SK-N-SH (cell line): Measurements from ENCODE around the gene EMP1. TPM values are rescaled to one million over a fixed set of nuclear protein-coding genes. Genes with fewer than 3 reads are reported as not detected.

Source experiments
- CTCF ChIA-PET: fragments of 300-600, 350-600 bp; formaldehyde crosslinking; extraction: SDS; loops from one replicate; lab custom pipeline; 2021; lab: Yijun Ruan, JAX
- POLR2A ChIA-PET: fragments of 350-600 bp; sonication (Branson Sonifier 250); formaldehyde crosslinking; extraction: SDS; loops from one replicate; lab custom pipeline; 2020; ENCODE audit warnings: antibody characterized with exemption, inconsistent platforms; lab: Yijun Ruan, JAX
- DNase-seq: peaks from one replicate; pipeline ENCODE4 v3.0.0; 2012
- H2AFZ ChIP-seq: fragments of 200-600 bp; sonication (generic); 2 replicates; pipeline ENCODE4 v1.8.1; 2016; ENCODE audit warnings: antibody characterized with exemption, mild to moderate bottlenecking, low read depth
- H3F3A ChIP-seq: fragments of 200-600 bp; sonication (generic); replicated peaks from 2 replicates; pipeline ENCODE3; 2016; ENCODE audit warnings: antibody characterized with exemption, mild to moderate bottlenecking; ENCODE audit not compliant: insufficient read depth
- H3K27ac ChIP-seq, 2 experiments: fragments of 200-500 bp in 1 of 2; fragments of 200-600 bp in 1 of 2; sonication (Bioruptor generic) in 1 of 2; sonication (generic), shearing (Covaris generic) in 1 of 2; 2 replicates each; pipeline versions ENCODE4 v1.5.1 to v1.6.1; 2014 to 2016; ENCODE audit warnings: low read depth in 2 of 2, inconsistent platforms in 1 of 2, low read length in 1 of 2, mild to moderate bottlenecking in 1 of 2, mixed read lengths in 1 of 2
- H3K27me3 ChIP-seq: fragments of 200-600 bp; sonication (generic), shearing (Covaris generic); 2 replicates; pipeline ENCODE4 v1.6.1; 2016; ENCODE audit warnings: mixed run types; ENCODE audit not compliant: insufficient read depth
- H3K36me3 ChIP-seq, 2 experiments: fragments of 200-500 bp in 1 of 2; fragments of 200-600 bp in 1 of 2; sonication (Bioruptor generic) in 1 of 2; sonication (generic) in 1 of 2; replicated peaks in 1 of 2; 2 replicates each; pipeline versions ENCODE3 to v1.5.1; 2014 to 2016; ENCODE audit warnings: low read length in 1 of 2, mild to moderate bottlenecking in 1 of 2; ENCODE audit not compliant: insufficient read depth in 2 of 2, control insufficient read depth in 1 of 2
- H3K4me1 ChIP-seq, 2 experiments: fragments of 200-500 bp in 1 of 2; fragments of 200-600 bp in 1 of 2; sonication (Bioruptor generic) in 1 of 2; sonication (generic), shearing (Covaris generic) in 1 of 2; 2 replicates each; pipeline versions ENCODE4 v1.5.1 to v1.6.1; 2014 to 2016; ENCODE audit warnings: low read depth in 1 of 2, low read length in 1 of 2, mixed run types in 1 of 2; ENCODE audit not compliant: insufficient read depth in 2 of 2, control insufficient read depth in 1 of 2
- H3K4me2 ChIP-seq: fragments of 200-600 bp; sonication (generic), shearing (Covaris generic); 2 replicates; pipeline ENCODE4 v1.6.1; 2017; ENCODE audit warnings: mixed run types
- H3K4me3 ChIP-seq, 2 experiments: fragments of 200-500 bp in 1 of 2; fragments of 200-600 bp in 1 of 2; sonication (Bioruptor generic) in 1 of 2; sonication (generic), shearing (Covaris generic) in 1 of 2; 2 replicates each; pipeline versions ENCODE4 v1.5.1 to v1.8.1; 2014 to 2016; ENCODE audit warnings: low read depth in 2 of 2, inconsistent platforms in 1 of 2, low read length in 1 of 2, mild to moderate bottlenecking in 1 of 2, mixed read lengths in 1 of 2, moderate library complexity in 1 of 2
- H3K79me2 ChIP-seq: fragments of 200-600 bp; sonication (generic); 2 replicates; pipeline ENCODE4 v1.8.1; 2017; ENCODE audit warnings: mild to moderate bottlenecking; ENCODE audit not compliant: insufficient read depth
- H3K9ac ChIP-seq: fragments of 200-600 bp; sonication (generic); 2 replicates; pipeline ENCODE4 v1.6.1; 2017; ENCODE audit warnings: mixed run types
- H3K9me2 ChIP-seq: fragments of 200-600 bp; sonication (generic); 2 replicates; pipeline ENCODE4 v1.6.1; 2017; ENCODE audit warnings: mixed run types
- H3K9me3 ChIP-seq: fragments of 200-600 bp; sonication (generic); 2 replicates; pipeline ENCODE4 v1.6.1; 2017; ENCODE audit warnings: mixed run types, mild to moderate bottlenecking, moderate library complexity
- H4K20me1 ChIP-seq: fragments of 200-600 bp; sonication (generic); 2 replicates; pipeline ENCODE4 v1.6.1; 2017; ENCODE audit warnings: mild to moderate bottlenecking, mixed run types; ENCODE audit not compliant: insufficient read depth
- CTCF ChIP-seq: fragments of 200-600 bp; sonication (generic); IDR thresholded peaks from 2 replicates; pipeline ENCODE4 v1.6.1; 2017; ENCODE audit warnings: antibody characterized with exemption, mild to moderate bottlenecking, moderate library complexity
- ELF1 ChIP-seq: IDR thresholded peaks from 2 replicates; pipeline ENCODE4 v1.4.0; 2012
- EP300 ChIP-seq, 2 experiments: IDR thresholded peaks; 2 replicates each; pipeline versions ENCODE4 v1.4.0 to v1.6.1; 2012; ENCODE audit warnings: borderline replicate concordance in 1 of 2, low read depth in 1 of 2, low read length in 1 of 2
- EZH2phosphoT487 ChIP-seq: fragments of 200-600 bp; sonication (generic); IDR thresholded peaks from 2 replicates; pipeline ENCODE4 v1.6.1; 2017; ENCODE audit warnings: low read depth, mixed run types, mild to moderate bottlenecking, antibody characterized with exemption, moderate library complexity, borderline replicate concordance
- FOXM1 ChIP-seq: IDR thresholded peaks from 2 replicates; pipeline ENCODE4 v1.4.0; 2012; ENCODE audit warnings: low read depth, mild to moderate bottlenecking
- GABPA ChIP-seq: IDR thresholded peaks from 2 replicates; pipeline ENCODE4 v1.4.0; 2012; ENCODE audit warnings: low read depth, mild to moderate bottlenecking
- GATA2 ChIP-seq: sonication (generic); formaldehyde crosslinking; IDR thresholded peaks from 2 replicates; pipeline ENCODE4 v1.5.0; 2020; ENCODE audit warnings: mild to moderate bottlenecking, missing genetic modification reagents
- IRF3 ChIP-seq: fragments of 150-350 bp; IDR thresholded peaks from 2 replicates; pipeline ENCODE4 v1.6.1; 2016; ENCODE audit warnings: mild to moderate bottlenecking, low read depth, low read length
- JUND ChIP-seq: IDR thresholded peaks from 2 replicates; pipeline ENCODE4 v1.4.0; 2012
- MEF2A ChIP-seq: IDR thresholded peaks from 2 replicates; pipeline ENCODE4 v1.4.0; 2012; ENCODE audit warnings: low read depth, borderline replicate concordance
- NRF1 ChIP-seq: IDR thresholded peaks from 2 replicates; pipeline ENCODE4 v1.6.1; 2012; ENCODE audit warnings: low read depth, mild to moderate bottlenecking, low read length
- POLR2AphosphoS5 ChIP-seq: IDR thresholded peaks from 2 replicates; pipeline ENCODE4 v1.6.1; 2012; ENCODE audit warnings: low read depth, low read length
- REST ChIP-seq: IDR thresholded peaks from 2 replicates; pipeline ENCODE4 v1.6.1; 2012; ENCODE audit warnings: mild to moderate bottlenecking, low read depth, low read length, moderate library complexity
- RXRA ChIP-seq: IDR thresholded peaks from 2 replicates; pipeline ENCODE4 v1.4.0; 2012; ENCODE audit warnings: low read depth, mild to moderate bottlenecking, borderline replicate concordance
- SIN3A ChIP-seq: IDR thresholded peaks from 2 replicates; pipeline ENCODE4 v1.6.1; 2012; ENCODE audit warnings: low read depth, mild to moderate bottlenecking, low read length, moderate library complexity, borderline replicate concordance
- TAF1 ChIP-seq: IDR thresholded peaks from 2 replicates; pipeline ENCODE4 v1.6.1; 2012; ENCODE audit warnings: low read depth, mild to moderate bottlenecking, low read length, moderate library complexity, borderline replicate concordance
- TEAD4 ChIP-seq: IDR thresholded peaks from 2 replicates; pipeline ENCODE4 v1.4.0; 2012; ENCODE audit warnings: mild to moderate bottlenecking, borderline replicate concordance; ENCODE audit not compliant: insufficient read depth
- USF2 ChIP-seq: fragments of 150-350 bp; IDR thresholded peaks from 2 replicates; pipeline ENCODE4 v1.6.1; 2017; ENCODE audit warnings: antibody characterized with exemption, low read length, low read depth, borderline replicate concordance
- WGBS: methylation state at CpG from one replicate; pipeline ENCODE4 v1.1.6; 2017; ENCODE audit warnings: low lambda C conversion rate; 5-methylcytosine and 5-hydroxymethylcytosine counted together
- polyA plus RNA-seq, 3 experiments: library from polyadenylated mRNA; depleted of rRNA; stranded (reverse); fragments of >200 nt; gene quantifications; 2 replicates each; pipeline ENCODE4 v1.2.3, GENCODE V29; 2012

The EMP1 gene
- polyA plus RNA-seq, 1 of the 3 experiments (the other 2 are of a cell fraction): 67.4 TPM

GRCh38 chr12:13205809-13206559, 9.5 kb downstream of the EMP1 start (continued):
- TF ChIP-seq JUND: peak; percentile 92
- peak; percentile 47; the same call in 1 of the 2 replicates for TF ChIP-seq NRF1
- TF ChIP-seq GABPA: peak; percentile 45; the same call in 1 of the 2 replicates
- TF ChIP-seq REST: no peak
- TF ChIP-seq MEF2A: no peak
- no peak for TF ChIP-seq POLR2AphosphoS5
- no peak for TF ChIP-seq SIN3A
- TF ChIP-seq FOXM1: no peak
- TF ChIP-seq IRF3: no peak
- TF ChIP-seq TAF1: peak; percentile 61
- 0 out of 2 replicates have a peak, but pooled peaks have one; percentile 69 for TF ChIP-seq RXRA

- Histone ChIP-seq H4K20me1 (no peaks in the 10 kb centered on the region), H3K27ac (peak overlapping the region; percentile 3 to 100; a peak in 3 of 4 replicates), H3K79me2 (peaks cover 79% of the 10 kb centered on the region), H2AFZ (no peak overlapping the region), H3F3A (peaks cover 34% of the 10 kb centered on the region), H3K4me2 (peak overlapping the region; percentile 62), H3K36me3 (no peaks in the 10 kb centered on the region), H3K9me3 (no peaks in the 10 kb centered on the region), H3K4me1 (peaks cover 7 to 65% of the 10 kb centered on the region in 2 experiments), H3K9me2 (no peaks in the 10 kb centered on the region), H3K9ac (peak overlapping the region; percentile 79), H3K4me3 (peak overlapping the region in 1 of 2 experiments; percentile 39; a peak in 1 of 4 replicates), H3K27me3 (no peaks in the 10 kb centered on the region)
- ChIA-PET CTCF (interaction anchor here (0.7 to 1.6 kb wide), 6 partner anchors 19 to 299 kb away, joined by 3 to 8 read pairs (median 3); no protein-coding TSS in a partner anchor), POLR2A (no interaction called here)
- DNase-seq: no peak
- WGBS: 23% methylated on average over 1 of the region's 1 CpG
- TF ChIP-seq USF2: no peak
- no peak for TF ChIP-seq FOXM1
- no peak for TF ChIP-seq CTCF
- TF ChIP-seq TEAD4: no peak
- TF ChIP-seq ELF1: peak; percentile 46; the same call in 1 of the 2 replicates
- no peak for TF ChIP-seq JUND
- no peak for TF ChIP-seq REST
- no peak for TF ChIP-seq GATA2 (CRISPR knock-in tag)
- TF ChIP-seq SIN3A: peak; percentile 77; the same call in 1 of the 2 replicates
- no peak for TF ChIP-seq EP300 (IDR thresholded peaks at IDR 0.05; ENCODE audit: borderline replicate concordance in 1 of 2, low read depth in 1 of 2, low read length in 1 of 2)
- TF ChIP-seq EZH2phosphoT487: no peak
Observed at GRCh38 chr12:13206560-13206897, 10.0 kb downstream of the EMP1 start.
